HG02678 (cell line): ENCODE measurements around the gene TMEM14A.
"Not testable (repeated sequence)": the region's sequence is repeated elsewhere in the genome, so short reads cannot be mapped to it uniquely, and the experiment has no call there.

Source experiments
- ATAC-seq: cut with Tn5 transposase; IDR thresholded peaks from one replicate; pipeline ENCODE4 v1.9.1; 2021; ENCODE audit warnings: mild to moderate bottlenecking, moderate library complexity; ENCODE audit not compliant: unreplicated experiment

The TMEM14A gene

DNA sequence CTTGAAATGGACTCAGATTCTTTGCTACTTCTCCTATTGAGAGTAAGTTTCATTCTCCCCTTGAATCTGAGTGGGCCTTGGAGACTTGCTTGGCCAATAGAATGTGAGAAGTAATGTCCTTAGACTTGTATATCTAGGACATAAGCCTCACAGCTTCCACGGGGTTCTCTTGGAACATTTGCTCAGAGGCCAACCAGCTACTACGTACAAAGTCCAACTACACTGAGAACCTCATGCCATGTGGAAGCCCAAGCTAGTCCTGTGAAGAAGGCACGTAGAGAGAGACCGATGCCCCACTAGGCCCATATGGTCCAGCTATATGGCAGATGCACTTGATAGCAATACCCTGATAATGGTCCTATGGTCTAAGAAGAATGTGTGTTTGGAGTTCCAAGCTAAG, 22.9 kb downstream of the TMEM14A start:
- ATAC-seq, result no peak

DNA sequence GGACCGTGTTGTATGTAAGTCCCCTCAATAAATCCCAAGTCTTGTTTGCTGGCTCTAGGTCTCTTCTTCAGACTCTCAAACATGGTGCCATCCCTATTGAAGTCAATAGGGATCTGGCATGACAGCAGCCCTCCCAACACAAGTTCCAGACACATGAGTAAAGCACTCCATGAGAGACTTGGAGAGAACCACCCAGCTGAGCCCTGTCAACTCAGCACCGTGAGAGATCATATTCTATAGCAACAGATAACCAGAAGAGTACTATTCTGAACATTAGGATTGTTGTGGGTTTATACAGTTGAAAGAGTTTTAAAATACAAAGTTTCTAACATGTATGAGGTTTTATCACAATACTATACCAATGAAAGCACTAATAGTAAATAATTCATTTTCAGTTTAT, 23.5 kb downstream of the TMEM14A start:
- no peak for ATAC-seq

DNA sequence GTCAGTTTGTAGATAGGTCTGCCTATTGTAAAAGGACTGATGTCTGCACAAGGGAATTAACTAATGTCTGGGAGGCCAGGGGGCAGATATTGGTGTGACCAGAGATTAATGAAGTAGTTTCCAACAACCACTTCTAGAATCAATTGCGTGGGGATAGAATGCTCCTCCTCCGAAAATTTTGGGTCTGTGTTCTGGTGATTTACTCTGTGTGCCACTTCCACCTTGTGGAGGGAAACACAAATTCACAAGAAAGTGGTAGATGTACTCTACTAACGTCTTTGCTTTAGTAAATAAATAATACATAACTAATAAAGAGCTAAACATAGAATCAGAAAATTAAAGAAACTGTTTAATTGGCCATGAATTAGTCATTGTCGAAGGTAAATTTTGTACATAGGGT, 25.5 kb downstream of the TMEM14A start:
- ATAC-seq, result no peak

DNA sequence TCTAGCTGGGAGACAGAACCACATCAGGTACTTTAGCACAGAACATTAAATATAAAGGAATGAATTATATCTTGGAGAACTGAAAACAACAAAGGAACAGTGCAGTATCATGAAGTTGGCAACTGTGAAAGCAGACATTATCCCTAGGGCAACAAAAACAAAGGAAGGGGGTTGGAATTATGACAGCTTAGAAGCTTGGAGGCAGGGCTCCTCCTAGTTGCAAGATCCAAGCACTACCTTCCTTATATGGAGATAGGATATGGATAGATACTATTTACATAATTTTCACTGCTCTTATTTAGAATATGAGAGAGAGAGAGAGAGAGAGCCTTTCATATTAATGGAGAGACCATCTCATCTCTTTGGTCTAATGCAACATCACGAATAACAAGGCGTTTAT, 27.0 kb downstream of the TMEM14A start:
- ATAC-seq, result no peak

DNA sequence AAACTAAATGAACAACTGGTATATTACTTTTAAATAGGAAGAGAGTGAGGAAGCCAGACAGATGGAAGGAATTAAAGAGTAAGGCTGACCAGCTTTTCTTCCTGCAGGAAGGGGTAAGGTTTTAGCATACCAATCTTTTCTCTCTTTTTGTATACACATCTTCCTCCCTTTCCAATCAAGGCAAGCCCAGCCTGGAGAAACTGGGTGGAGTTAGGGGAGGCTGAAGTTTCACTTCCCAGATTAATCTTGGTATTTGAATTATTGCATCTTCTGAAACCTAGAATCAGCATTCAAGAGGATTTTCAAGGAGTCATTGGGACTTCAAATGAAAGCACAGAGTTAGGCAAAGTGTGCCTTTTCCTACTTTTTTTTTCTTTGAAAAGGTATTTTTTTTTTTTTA, 33.1 kb downstream of the TMEM14A start:
- no peak for ATAC-seq

DNA sequence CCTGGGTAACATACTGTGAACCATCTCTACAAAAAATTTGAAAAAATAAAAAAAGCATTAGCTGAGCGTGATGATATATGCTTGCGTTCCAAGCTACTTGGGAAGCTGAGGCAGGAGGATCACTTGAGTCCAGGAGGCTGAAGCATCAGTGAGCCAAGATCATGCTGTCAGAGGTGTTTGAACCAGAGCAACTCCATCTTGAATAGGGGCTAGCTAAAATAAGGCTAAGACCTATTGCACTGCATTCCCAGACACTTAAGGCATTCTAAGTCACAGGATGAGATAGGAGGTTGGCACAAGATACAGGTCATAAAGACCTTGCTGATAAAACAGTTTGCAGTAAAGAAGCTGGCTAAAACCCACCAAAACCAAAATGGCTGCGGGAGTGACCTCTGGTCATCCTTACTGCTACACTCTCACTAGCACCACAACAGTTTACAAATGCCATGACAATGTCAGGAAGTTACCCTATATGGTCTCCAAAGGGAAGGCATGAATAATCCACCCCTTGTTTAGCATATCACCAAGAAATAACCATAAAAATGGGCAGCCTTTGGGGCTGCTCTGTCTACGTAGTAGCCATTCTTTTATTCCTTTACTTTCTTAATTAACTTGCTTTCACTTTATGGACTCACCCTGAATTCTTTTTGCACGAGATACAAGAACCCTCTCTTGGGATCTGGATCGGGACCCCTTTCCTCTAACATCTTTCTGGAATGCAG, 34.0 kb downstream of the TMEM14A start:
- not testable (repeated sequence) for ATAC-seq

DNA sequence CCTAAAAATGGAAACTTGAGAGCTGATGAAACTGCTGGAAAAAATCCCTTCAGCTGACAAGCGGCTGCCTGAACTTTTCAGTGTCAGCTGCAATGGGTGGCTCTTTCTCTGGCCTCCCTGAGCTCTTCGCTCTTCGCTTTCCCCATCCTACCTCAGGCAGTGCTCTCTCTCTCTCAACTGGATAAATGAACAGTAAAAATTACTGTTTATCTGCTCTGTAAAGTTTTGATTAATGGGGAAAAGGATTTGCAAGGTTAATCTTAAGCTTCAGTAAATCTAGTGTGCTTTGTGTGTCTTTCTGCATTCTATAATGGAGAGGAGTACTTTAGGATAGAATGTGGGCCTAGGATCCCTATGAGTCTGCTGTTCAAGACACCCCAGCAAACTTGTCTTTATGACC, 35.1 kb downstream of the TMEM14A start:
- ATAC-seq, result no peak

DNA sequence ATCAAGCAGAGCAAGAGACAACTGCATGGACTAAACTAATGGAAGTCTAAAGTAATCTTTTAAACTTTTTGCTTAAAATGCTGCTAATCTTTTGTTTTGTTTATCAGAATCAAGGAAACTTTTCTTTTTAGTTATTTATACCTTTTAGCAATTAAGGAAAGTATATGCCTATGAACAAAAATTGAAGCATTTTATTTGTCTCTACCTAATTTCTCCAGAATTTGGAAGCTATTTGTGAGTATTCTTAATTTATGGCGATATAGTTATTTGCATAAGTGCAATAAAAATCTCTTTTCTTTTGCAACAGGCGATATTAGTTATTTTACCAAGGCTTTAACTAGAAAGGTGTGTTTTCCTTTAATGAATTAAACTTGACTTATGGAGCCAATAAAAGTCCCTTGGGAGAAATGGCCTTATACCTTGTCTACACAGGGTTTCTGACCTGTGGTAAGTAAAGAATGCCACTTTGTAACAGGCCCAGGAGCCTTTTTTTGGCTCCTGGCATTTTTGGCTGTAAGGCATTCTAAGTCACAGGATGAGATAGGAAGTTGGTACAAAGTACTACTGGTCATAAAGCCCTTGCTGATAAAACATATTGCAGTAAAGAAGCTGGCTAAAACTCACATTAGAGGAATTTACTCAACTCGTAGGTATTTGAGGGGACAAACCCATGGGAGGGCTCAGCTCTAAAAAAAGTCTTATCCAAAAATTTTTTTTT, 37.2 kb downstream of the TMEM14A start:
- no peak for ATAC-seq

DNA sequence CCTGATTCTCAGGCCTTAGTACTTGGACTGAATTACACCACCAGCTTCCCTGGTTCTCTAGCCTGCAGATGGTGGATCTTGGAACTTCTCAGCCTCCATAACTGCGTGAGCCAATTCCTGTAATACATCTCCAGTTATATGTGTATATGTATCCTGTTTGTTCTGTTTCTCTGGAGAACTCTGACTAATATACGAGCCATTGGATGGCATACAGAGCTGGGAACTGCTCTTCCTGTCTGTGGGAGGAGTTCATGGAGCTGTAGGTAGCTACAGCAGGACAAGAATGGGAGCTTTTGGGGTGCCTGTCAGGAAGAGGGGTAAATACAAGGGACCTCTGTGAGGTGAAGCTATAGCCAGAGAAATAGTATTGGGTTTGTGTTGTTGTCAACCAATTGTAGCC, 41.2 kb downstream of the TMEM14A start:
- ATAC-seq, result no peak

DNA sequence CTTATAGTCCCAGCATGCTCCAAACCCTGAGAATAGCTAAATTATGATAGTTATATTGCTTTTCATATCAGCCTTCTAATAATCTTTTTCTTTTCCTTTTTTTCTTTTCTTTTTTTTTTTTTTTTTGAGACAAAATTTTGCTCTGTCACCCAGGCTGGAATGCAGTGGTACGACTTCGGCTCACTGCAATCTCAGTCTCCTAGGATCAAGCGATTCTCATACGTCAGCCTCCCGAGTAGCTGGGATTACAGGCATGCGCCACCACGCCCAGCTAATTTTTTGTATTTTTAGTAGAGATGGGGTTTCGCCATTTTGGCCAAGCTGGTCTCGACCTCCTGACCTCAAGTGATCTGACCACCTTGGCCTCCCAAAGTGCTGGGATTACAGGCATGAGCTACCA, 43.8 kb downstream of the TMEM14A start:
- ATAC-seq, result not testable (repeated sequence)

DNA sequence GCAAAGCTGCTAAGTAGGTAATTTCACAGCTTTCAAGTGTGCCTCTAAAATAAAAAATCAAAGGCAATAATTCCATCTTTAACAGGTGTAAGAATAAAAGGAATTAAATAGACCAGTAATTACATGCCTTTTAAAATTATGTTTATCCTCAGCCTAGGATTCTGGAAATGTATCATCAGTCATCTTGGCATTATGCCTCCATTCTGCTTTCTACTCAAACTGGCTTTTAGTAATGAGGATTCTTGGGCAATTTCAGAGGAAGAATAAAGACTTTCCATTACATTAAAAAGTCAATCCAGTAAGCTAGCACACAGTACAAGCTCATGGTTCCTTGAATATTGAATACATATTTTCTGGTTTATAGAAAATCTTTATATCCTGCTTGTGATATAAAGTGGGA, 47.6 kb downstream of the TMEM14A start:
- no peak for ATAC-seq

DNA sequence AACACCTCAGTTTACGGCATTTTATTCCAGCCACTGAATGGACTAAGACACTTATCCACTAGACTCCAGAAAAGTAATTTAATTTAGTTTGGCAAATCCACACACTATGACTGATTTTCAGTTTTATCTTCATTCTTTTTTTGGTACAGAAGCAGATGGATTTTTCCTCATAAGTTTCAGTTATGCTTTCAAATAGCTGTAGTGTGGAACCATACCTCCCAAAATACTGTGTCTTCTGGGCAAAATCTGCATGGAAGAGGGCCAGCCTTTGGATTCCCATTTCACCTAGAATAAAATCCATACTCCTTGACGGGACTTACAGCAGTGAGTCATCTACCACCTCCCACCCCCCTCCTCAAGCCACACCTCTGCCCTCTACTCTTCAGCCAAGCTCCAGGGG, 49.4 kb downstream of the TMEM14A start:
- ATAC-seq, result no peak

DNA sequence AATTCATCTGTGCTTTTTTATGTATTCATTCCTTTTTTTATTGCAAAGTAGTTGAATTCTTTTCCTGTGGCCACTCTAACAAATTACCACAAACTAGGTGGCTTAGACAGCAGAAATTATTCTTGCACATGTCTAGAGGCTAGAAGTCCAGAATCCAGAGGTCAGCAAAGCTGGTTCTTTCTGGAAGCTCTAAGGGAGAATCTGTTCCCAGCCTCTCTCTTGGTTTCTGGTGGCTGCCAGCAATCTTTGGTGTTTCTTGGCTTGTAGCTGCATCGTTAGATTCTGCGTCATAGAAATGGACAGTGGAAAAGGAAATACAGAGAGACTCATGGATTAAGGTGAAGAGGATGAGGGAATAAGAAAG, 53.1 kb downstream of the TMEM14A start:
- ATAC-seq, result no peak

DNA sequence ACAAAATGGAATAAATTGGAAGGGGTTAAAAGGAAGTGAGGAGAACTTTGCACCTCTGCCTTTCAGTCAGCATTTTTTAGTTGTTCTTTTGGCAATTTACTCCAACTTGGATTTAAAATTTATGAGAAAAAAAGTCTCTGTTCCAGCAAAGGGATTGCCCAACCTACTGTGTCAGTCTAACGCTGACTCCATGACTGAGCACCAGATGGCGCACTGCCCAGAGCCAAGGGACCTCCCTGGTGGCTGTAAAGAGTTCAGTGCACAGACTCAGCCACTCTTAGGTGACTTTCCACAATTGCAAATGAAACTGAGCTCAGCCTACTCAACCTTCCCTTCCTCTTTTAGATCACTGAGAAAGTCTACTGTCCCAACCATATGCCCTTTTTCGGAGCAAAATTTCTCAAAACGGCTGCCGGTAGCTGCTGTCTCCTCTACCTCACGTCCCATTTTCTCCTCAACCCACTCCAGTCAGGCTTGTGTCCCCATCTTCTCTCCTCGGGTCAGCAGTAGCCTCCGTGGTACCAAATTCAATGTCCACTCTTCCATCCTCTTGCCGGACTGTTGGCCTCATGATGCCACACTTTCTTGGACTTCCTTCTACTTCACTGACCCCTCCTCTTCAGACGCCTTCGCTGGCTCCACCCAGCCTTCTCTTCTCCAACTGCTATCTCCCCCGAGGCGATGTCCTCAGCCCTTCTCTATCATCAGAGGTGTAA, 53.7 kb downstream of the TMEM14A start:
- ATAC-seq, result peak; percentile 99

DNA sequence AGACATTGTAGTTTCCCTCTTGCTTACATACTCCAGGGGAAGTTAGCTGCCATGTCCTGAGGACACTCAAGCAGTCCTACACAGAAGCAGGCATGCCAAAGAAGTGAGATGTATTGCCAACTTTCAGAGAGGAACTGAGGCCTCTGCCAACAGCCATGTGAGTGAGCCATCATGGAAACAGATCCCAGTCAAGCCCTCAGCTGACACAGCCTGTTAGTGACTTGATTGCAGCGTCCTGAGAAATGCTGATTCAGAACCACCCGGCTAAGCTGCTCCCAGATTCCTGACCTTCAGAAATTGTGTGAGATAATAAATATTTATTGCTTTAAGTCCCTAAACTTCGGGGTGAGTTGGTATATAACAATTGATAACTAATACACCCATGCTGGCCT, 54.2 kb downstream of the TMEM14A start:
- ATAC-seq, result no peak

DNA sequence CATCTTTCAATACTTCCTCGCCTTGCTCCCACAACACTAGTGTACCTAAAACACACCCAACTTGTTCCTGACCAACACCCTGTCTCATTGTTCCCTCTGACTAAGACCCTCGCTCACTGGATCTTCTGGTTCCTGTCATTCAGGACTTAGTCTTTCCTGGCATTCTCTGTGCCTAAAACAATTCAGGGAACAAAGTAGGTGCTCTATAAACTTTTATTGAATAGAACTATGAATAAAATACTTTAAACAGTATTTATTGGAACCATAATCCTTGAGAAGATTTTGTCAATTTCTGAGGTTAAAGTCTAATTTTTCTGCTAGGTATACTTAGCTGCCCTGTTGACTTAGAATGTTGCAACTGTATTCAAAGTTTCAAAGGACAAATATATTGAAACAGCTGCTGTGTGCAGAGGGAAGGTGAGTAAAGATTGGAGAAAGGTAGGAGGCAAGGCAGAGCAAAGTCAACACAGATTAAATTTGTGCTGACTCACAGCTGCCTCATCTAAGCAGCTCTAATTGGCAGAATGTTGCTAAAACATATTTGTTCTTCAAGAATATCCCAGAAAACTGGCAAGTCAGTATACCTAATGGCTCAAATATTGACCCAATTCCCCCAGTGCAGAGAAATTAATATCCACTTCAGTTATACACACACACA, 54.8 kb downstream of the TMEM14A start:
- no peak for ATAC-seq

DNA sequence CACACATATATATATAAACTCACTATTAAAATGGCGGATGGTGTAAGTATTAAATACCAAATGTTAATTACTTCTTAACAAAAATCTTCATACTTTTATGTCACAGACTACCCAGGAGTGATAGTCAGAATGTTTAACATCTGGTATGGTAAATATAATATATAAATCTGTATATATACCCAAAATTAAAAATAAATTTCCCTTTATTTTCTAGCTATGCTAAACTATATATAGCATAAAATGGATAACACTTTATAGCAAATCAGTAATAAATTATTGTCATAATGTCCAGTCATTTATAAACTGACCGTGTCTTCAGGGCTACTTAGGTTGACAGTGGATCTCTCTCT, 55.3 kb downstream of the TMEM14A start:
- no peak for ATAC-seq

DNA sequence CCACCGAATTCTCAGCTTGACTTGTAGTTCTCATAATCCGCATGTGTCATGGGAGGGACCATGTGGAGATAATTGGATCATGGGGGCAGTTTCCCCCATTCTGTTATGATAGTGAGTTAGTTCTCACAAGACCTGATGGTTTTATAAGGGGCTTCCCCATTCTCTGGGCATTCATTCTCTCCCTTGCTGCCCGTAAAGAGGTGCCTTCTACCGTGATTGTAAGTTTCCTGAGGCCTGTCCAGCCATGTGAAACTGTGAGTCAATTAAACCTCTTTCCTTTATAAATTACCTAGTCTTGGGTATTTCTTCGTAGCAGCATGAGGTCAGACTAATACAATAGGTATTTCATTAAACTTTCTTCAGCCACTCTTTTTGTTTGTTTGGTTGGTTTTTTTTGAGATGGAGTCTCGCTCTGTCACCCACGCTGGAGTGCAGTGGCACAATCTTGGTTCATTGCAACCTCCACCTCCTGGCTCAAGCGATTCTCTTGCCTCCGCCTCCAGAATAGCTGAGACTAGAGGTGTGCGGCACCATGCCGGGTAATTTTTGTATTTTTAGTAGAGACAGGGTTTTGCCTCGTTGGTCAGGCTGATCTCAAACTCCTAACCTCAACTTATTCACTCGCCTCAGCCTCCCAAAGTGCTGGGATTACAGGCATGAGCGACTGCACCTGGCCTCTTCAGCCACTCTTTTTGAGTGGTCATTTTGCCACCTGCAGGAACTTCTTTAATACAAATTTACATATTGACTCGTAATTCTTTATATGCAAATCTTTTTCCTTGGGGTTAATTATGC, 56.0 kb downstream of the TMEM14A start:
- no peak for ATAC-seq

DNA sequence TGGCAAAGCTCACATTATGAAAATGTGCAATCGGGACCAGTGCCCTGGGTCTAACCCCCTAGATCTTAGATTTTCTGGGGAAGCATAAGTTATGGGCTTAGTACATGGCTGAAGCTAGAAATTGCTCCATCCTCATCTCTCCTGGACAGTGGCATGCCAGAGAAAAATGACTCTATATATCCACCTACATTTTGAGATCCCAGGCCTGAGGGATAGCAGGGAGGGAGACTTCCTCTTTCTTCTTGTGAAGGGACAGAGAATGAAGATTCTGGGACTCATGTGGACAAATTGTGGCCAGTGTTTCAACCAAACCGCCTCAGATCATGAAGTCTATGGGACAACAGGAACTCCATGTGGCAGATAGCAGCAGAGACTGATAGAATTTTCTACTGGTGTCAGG, 57.0 kb downstream of the TMEM14A start:
- no peak for ATAC-seq

DNA sequence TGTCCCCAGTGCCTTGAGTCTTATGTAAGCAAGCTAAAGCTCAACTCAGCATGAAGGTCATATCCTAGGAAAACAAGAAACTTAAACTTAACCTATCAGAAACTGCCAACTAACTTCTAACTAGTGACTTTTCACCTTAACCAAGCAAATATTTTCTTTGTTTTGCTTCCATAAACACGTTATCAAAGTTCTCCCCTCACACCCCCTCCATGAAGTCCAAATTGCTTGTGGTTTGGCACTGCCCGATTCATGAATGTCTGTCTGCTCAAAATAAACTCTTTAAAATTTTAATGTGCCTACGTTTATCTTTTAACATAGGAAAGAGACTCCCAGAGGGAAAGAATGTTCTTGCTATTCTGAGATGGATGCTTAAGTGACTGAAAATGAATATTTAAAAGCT, 57.5 kb downstream of the TMEM14A start:
- ATAC-seq, result no peak

DNA sequence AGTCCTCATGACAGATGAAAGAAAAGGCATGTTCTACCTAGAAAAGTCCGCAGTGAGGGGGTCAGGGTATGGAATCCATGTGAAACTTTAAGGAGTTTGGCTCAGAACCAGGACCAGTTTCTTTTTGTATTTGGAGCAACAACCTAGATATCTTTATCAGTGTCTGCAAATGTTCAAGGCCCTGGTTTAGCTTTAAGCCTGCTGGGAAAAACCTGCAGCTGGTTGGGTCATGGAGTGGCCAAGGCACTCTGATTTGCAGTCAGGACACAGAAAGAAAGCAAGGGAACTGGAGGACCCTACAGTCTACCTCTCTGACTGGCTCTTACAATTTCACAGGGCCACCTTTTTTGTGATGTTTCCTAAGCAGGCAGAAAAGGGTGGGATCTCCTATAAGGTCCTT, 58.7 kb downstream of the TMEM14A start:
- no peak for ATAC-seq
